GM23248 (cell line): Measurements from ENCODE around the gene TBC1D1.

Source experiments
- EZH2 ChIP-seq: fragments of 200-600 bp; sonication (generic); IDR thresholded peaks from 2 replicates; pipeline ENCODE4 v1.6.1; 2018; ENCODE audit warnings: antibody characterized with exemption, mild to moderate bottlenecking; ENCODE audit not compliant: insufficient read depth, poor library complexity, severe bottlenecking
- EZH2phosphoT487 ChIP-seq: fragments of 200-600 bp; sonication (generic); IDR thresholded peaks from 2 replicates; pipeline ENCODE4 v1.6.1; 2018; ENCODE audit warnings: antibody characterized with exemption, moderate library complexity, mild to moderate bottlenecking, low read depth; ENCODE audit not compliant: insufficient read depth

GRCh38 chr4:38137080-38137479, 246.2 kb downstream of the TBC1D1 start:
- TF ChIP-seq EZH2 = no peak
- TF ChIP-seq EZH2phosphoT487 = no peak
